Mesothelial cell of epicardium (in vitro differentiated cells): ENCODE data around the gene KCNQ2. TPM values are rescaled to one million over a fixed set of nuclear protein-coding genes. Genes with fewer than 3 reads are reported as not detected.

Source experiments
- DNase-seq, 2 experiments: peaks; one replicate each; pipeline ENCODE4 v3.0.0; 2021; ENCODE audit warnings: low spot score in 2 of 2; ENCODE audit not compliant: unreplicated experiment in 2 of 2
- H3K27ac Mint-ChIP-seq: 2 replicates; pipeline ENCODE4 v1.8.0; 2021; ENCODE audit warnings: mixed read lengths
- H3K27me3 Mint-ChIP-seq: 2 replicates; pipeline ENCODE4 v1.8.0; 2021; ENCODE audit warnings: low read depth, mixed read lengths
- H3K36me3 Mint-ChIP-seq: 2 replicates; pipeline ENCODE4 v1.8.0; 2021; ENCODE audit warnings: mixed read lengths
- H3K4me1 Mint-ChIP-seq: 2 replicates; pipeline ENCODE4 v1.8.0; 2021; ENCODE audit warnings: mixed read lengths
- H3K4me3 Mint-ChIP-seq: 2 replicates; pipeline ENCODE4 v1.8.0; 2021; ENCODE audit warnings: mild to moderate bottlenecking, moderate library complexity, mixed read lengths
- H3K9me3 Mint-ChIP-seq: 2 replicates; pipeline ENCODE4 v1.8.0; 2021; ENCODE audit warnings: mixed read lengths
- total RNA-seq: library from RNA; stranded (reverse); gene quantifications from 3 replicates; pipeline ENCODE4 v1.2.1, GENCODE V29; 2021
- TF ChIP-seq, protein P1 (sequence below): fragments of 200-600 bp; sonication (generic); IDR thresholded peaks from one replicate; pipeline ENCODE4 v1.5.0; 2021; ENCODE audit warnings: antibody characterized with exemption; ENCODE audit not compliant: unreplicated experiment

KCNQ2 gene
- total RNA-seq, 1 donor from 2014 or later = 11.8 TPM

DNA sequence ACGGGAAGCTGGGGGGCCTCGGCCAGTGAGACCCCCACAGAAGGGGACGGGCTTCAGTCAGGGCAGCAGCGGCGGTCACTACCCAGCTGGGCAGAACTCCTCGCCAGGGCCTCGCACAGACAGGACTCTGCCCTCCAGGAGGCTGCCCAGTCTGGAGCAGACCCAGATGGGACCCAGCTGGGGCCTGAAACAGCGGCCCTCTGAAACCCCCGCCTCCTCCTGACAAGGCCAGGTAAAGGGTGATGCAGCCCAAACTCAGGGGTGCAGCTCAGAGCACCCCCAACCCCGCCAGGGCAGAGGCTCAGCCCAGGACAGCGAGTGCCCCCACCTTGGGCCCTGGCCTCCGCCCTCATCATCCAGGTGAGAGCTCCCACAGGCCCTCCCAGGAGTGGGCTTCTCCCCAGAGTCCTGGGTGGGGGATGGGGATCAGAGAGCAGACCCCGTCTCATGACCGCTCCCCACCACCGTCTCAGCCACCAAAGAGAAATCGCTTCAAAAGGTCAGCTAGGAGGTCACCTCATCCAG lies 24.2 kb upstream of the KCNQ2 start:
- DNase-seq = no peak
- Mint-ChIP-seq H3K4me3 (no peak overlapping the region), H3K36me3 (no peaks in the 10 kb centered on the region), H3K27me3 (peaks cover 46% of the 10 kb centered on the region), H3K4me1 (peaks cover 4% of the 10 kb centered on the region), H3K9me3 (no peaks in the 10 kb centered on the region), H3K27ac (no peak overlapping the region)
- TF ChIP-seq, protein P1, sequence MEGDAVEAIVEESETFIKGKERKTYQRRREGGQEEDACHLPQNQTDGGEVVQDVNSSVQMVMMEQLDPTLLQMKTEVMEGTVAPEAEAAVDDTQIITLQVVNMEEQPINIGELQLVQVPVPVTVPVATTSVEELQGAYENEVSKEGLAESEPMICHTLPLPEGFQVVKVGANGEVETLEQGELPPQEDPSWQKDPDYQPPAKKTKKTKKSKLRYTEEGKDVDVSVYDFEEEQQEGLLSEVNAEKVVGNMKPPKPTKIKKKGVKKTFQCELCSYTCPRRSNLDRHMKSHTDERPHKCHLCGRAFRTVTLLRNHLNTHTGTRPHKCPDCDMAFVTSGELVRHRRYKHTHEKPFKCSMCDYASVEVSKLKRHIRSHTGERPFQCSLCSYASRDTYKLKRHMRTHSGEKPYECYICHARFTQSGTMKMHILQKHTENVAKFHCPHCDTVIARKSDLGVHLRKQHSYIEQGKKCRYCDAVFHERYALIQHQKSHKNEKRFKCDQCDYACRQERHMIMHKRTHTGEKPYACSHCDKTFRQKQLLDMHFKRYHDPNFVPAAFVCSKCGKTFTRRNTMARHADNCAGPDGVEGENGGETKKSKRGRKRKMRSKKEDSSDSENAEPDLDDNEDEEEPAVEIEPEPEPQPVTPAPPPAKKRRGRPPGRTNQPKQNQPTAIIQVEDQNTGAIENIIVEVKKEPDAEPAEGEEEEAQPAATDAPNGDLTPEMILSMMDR = no peak

DNA sequence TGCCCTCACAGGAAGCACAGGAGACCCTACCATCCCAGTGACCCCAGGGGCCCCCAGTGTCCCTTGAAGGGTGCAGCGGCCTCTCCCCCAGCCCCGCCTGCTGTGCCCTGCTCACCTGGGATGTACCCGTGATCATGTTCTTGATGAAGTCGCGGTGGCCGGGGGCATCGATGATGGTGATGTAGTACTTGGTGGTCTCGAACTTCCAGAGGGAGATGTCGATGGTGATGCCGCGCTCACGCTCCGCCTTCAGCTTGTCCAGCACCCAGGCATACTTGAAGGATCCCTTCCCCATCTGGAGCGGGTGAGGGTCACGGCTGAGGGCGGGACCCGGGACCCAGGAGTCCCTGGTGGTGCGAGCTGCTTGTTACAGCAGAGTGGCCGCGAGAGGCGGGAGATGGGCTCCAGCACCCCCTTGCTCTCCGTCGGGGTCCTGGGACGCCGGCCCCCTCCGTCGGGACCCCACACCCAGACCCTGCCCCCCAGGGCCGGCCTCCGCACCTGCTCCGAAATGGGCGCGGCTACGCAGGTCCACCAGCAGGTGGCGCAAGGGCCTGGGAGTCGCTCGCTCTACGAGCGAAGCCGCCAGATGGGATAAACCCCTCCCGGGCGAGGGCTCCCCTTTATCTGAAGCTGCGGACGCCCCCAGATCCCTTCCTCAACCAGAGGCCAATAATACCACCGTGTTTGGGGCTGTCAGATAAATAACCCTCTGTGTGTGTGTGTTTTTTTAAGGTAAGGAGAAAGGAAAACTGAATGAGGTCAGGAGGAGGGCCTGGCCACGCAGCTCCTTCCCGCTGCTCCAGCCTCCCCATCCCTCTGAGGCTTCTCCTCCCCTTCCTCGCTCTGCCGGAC lies 23.5 kb upstream of the KCNQ2 start:
- H3K4me1 Mint-ChIP-seq = peaks cover 4% of the 10 kb centered on the region
- TF ChIP-seq, protein P1 = peak; percentile 97
- H3K27ac Mint-ChIP-seq = no peak overlapping the region
- peak overlapping the region; percentile 34 for H3K4me3 Mint-ChIP-seq
- H3K27me3 Mint-ChIP-seq = peaks cover 47% of the 10 kb centered on the region
- H3K9me3 Mint-ChIP-seq = no peaks in the 10 kb centered on the region
- DNase-seq = peak; percentile 73 to 80
- H3K36me3 Mint-ChIP-seq = no peaks in the 10 kb centered on the region

DNA sequence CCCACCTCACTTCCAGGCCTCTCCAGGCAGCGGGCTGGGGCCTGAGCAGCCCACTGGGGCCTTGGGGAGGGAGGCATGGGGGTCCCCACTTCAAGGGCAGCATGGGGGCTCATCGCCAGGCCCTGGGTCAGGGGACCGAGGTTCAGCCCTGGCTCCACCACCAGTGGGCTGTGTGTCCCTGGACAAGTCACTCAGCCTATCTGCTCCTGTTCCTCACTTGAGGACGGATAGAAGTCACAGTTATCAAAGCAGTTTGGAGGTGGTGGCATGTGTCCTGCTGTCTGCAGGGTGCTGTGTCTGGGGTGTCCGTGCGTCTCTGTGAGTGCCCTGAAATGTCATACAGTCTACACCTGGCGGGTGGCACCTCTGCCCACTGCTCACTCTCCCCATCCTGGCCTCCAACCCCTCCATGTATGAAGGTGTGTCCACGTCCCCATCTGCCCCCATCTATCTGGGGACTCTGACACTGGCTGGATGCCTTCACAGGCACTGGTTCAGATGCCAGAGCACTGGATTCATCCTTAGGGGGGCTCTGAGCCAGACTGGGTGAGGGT lies 22.8 kb upstream of the KCNQ2 start:
- Mint-ChIP-seq H3K4me1 (peaks cover 4% of the 10 kb centered on the region), H3K27ac (no peak overlapping the region), H3K4me3 (no peak overlapping the region), H3K27me3 (peaks cover 49% of the 10 kb centered on the region), H3K9me3 (no peaks in the 10 kb centered on the region), H3K36me3 (no peaks in the 10 kb centered on the region)
- TF ChIP-seq, protein P1 = no peak
- no peak for DNase-seq

DNA sequence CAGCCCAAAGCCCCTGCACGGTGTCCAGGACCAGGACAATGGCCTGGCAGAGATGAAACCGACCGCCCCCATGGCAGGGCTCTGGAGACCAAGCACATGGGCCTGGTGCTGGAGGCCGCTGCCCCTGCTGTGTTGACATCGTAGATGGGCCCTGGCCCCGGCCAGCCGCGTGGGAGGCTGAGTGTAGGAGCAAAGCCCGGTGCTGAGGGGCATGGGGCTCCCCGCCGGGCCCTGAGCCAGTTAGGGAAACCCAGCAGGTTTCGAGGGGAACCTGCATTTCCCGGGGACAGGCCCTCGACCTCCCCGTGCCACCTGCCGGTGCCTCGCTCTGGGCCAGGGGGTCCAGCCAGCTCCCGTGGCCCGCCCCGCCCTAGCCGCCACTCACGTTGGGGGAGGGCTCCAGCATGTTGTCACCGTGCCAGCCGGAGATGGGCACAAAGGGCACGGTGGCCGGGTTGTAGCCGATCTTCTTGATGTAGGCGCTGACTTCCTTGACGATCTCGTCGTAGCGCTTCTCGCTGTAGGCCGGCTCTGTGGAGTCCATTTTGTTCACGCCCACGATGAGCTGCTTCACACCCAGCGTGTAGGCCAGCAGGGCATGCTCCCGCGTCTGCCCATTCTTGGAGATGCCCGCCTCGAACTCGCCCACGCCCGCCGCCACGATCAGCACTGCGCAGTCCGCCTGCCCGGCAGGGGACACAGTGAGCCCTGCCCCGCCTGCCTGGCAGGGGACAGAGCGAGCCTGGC lies 22.1 kb upstream of the KCNQ2 start:
- TF ChIP-seq, protein P1 = no peak
- Mint-ChIP-seq H3K27me3 (peaks cover 50% of the 10 kb centered on the region), H3K4me1 (peaks cover 4% of the 10 kb centered on the region), H3K9me3 (no peaks in the 10 kb centered on the region), H3K27ac (no peak overlapping the region), H3K4me3 (no peak overlapping the region), H3K36me3 (no peaks in the 10 kb centered on the region)
- no peak for DNase-seq

DNA sequence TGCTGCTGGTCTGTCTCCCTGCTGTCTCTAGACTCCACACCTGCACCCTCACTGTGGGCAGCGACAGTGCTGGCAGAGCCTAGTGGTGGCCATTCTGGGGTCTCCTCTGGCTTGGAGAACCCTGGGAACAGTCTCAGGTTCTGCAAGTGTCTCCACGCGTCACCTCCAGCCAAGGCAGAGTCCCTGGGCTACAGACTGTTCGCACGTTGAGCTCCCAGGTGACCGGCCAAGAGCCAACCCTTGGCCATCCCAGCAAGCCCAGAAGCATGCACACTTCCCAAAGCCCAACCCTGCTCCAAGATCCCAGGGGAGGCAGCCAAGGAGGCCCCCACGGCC lies 21.6 kb upstream of the KCNQ2 start:
- H3K4me1 Mint-ChIP-seq = peaks cover 4% of the 10 kb centered on the region
- H3K9me3 Mint-ChIP-seq = no peaks in the 10 kb centered on the region
- no peak for DNase-seq
- H3K27ac Mint-ChIP-seq = no peak overlapping the region
- TF ChIP-seq, protein P1 = no peak
- peaks cover 53% of the 10 kb centered on the region for H3K27me3 Mint-ChIP-seq
- H3K4me3 Mint-ChIP-seq = no peak overlapping the region
- no peaks in the 10 kb centered on the region for H3K36me3 Mint-ChIP-seq
